PFSK-1 (cell line): Measurements from ENCODE around the gene THSD4.

ENCODE experiments used
- FOXP2 ChIP-seq: optimal IDR thresholded peaks from 2 replicates; pipeline ENCODE3; 2011; ENCODE audit warnings: borderline replicate concordance, control low read depth, inconsistent platforms; ENCODE audit not compliant: insufficient read depth; ENCODE audit errors: extremely low read length, extremely low read depth
- POLR2AphosphoS5 ChIP-seq: IDR thresholded peaks from 2 replicates; pipeline ENCODE4 v1.6.1; 2012; ENCODE audit warnings: low read depth, mild to moderate bottlenecking, control low read depth, low read length, moderate library complexity
- SIN3A ChIP-seq: IDR thresholded peaks from 2 replicates; pipeline ENCODE4 v1.6.1; 2012; ENCODE audit warnings: mild to moderate bottlenecking, low read length, moderate library complexity, borderline replicate concordance; ENCODE audit not compliant: insufficient read depth
- TAF1 ChIP-seq: IDR thresholded peaks from 2 replicates; pipeline ENCODE4 v1.6.1; 2012; ENCODE audit warnings: low read length, control low read depth, borderline replicate concordance; ENCODE audit not compliant: insufficient read depth
- TF ChIP-seq, protein P1 (sequence below), 2 experiments: IDR thresholded peaks; 2 replicates each; pipeline versions ENCODE4 v1.6.1 to v1.8.0; 2011 to 2012; ENCODE audit warnings: low read depth in 2 of 2, low read length in 2 of 2, control low read depth in 1 of 2, inconsistent platforms in 1 of 2, mild to moderate bottlenecking in 1 of 2, moderate library complexity in 1 of 2; ENCODE audit not compliant: insufficient read depth in 1 of 2

DNA sequence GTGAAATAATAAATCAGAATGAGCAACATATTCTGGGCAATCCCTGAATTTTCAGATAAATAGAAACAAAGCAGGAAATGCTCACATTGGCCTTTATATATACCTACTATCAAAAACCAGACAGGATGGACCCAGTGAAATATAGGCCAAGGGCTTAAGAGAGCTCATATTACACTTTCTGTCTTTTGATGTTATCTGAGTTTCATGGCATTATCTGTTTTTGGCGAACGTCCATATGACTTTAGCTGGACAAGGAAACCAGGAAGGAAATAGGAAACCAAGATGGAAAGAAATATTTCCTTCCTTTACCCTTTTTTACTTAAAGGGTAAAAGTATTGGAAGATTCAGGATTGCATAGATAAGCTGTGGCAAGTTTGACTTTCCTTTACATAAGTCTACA lies 274.8 kb downstream of the THSD4 start:
- TF ChIP-seq, protein P1, sequence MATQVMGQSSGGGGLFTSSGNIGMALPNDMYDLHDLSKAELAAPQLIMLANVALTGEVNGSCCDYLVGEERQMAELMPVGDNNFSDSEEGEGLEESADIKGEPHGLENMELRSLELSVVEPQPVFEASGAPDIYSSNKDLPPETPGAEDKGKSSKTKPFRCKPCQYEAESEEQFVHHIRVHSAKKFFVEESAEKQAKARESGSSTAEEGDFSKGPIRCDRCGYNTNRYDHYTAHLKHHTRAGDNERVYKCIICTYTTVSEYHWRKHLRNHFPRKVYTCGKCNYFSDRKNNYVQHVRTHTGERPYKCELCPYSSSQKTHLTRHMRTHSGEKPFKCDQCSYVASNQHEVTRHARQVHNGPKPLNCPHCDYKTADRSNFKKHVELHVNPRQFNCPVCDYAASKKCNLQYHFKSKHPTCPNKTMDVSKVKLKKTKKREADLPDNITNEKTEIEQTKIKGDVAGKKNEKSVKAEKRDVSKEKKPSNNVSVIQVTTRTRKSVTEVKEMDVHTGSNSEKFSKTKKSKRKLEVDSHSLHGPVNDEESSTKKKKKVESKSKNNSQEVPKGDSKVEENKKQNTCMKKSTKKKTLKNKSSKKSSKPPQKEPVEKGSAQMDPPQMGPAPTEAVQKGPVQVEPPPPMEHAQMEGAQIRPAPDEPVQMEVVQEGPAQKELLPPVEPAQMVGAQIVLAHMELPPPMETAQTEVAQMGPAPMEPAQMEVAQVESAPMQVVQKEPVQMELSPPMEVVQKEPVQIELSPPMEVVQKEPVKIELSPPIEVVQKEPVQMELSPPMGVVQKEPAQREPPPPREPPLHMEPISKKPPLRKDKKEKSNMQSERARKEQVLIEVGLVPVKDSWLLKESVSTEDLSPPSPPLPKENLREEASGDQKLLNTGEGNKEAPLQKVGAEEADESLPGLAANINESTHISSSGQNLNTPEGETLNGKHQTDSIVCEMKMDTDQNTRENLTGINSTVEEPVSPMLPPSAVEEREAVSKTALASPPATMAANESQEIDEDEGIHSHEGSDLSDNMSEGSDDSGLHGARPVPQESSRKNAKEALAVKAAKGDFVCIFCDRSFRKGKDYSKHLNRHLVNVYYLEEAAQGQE (IDR thresholded peaks at IDR 0.05; ENCODE audit: insufficient read depth in 1 of 2, low read depth in 2 of 2, low read length in 2 of 2): no peak
- TF ChIP-seq POLR2AphosphoS5: no peak
- no peak for TF ChIP-seq TAF1
- no peak for TF ChIP-seq SIN3A
- no peak for TF ChIP-seq FOXP2
